ENCODE results near the gene ZNF529.
A peak's percentile ranks its signal among the peaks of the same experiment; 100 is the strongest.
"Not testable (repeated sequence)": the region's sequence is repeated elsewhere in the genome, so short reads cannot be mapped to it uniquely, and the experiment has no call there.

ZNF529 gene

GRCh38 chr19:36573020-36573894, at the start of gene ZNF529:
Gene ZNF529, minus strand, starts transcription at chr19:36573292. Its CDS starts 946 bp downstream, at chr19:36572346.
- DNase-seq (ENCODE audit: low read depth in 2 of 2): peak; percentile 38 to 50

GRCh38 chr19:36605877-36606478, 32.9 kb upstream of the ZNF529 start:
- no peak for DNase-seq (ENCODE audit: low read depth in 2 of 2)

GRCh38 chr19:36605101-36605876, 32.2 kb upstream of the ZNF529 start, which contains the start of gene ZNF382:
Gene ZNF382, plus strand, starts transcription at chr19:36605313. Its CDS starts 4,602 bp downstream, at chr19:36609915.
- peak; percentile 64 to 80 for DNase-seq (ENCODE audit: low read depth in 2 of 2)

GRCh38 chr19:36604656-36605100, 31.6 kb upstream of the ZNF529 start:
- peak; percentile 72 to 80 for DNase-seq (ENCODE audit: low read depth in 2 of 2)

- not testable (repeated sequence) for DNase-seq (ENCODE audit: low read depth in 2 of 2)
These were observed 29.6 kb upstream of the ZNF529 start for GRCh38 chr19:36602681-36603080.

- DNase-seq (ENCODE audit: low read depth in 2 of 2): no peak
These were observed 6.2 kb upstream of the ZNF529 start for GRCh38 chr19:36579255-36579654.

- no peak for DNase-seq (ENCODE audit: low read depth in 2 of 2)
These were observed 4.3 kb upstream of the ZNF529 start for GRCh38 chr19:36577271-36577996.

GRCh38 chr19:36574741-36575140, 1.6 kb upstream of the ZNF529 start:
- no peak for DNase-seq (ENCODE audit: low read depth in 2 of 2)

- no peak for DNase-seq (ENCODE audit: low read depth in 2 of 2)
These were observed 1.0 kb upstream of the ZNF529 start for GRCh38 chr19:36573895-36574720.

GRCh38 chr19:36572593-36573019, 486 bp downstream of the ZNF529 start:
- DNase-seq (ENCODE audit: low read depth in 2 of 2): no peak

- DNase-seq (ENCODE audit: low read depth in 2 of 2): no peak
These were observed 8.7 kb downstream of the ZNF529 start for GRCh38 chr19:36564391-36564790.

GRCh38 chr19:36547001-36547732, 25.9 kb downstream of the ZNF529 start:
- DNase-seq (ENCODE audit: low read depth in 2 of 2): no peak

- DNase-seq (ENCODE audit: low read depth in 2 of 2): no peak
These were observed 44.1 kb downstream of the ZNF529 start for GRCh38 chr19:36528921-36529518.

GRCh38 chr19:36528194-36528920, 44.7 kb downstream of the ZNF529 start, which contains the start of gene ZNF260:
Gene ZNF260, minus strand, starts transcription at chr19:36528271. Its CDS starts 13,033 bp downstream, at chr19:36515238.
- peak; percentile 75 to 83 for DNase-seq (ENCODE audit: low read depth in 2 of 2)

- DNase-seq (ENCODE audit: low read depth in 2 of 2): no peak
These were observed 45.3 kb downstream of the ZNF529 start for GRCh38 chr19:36527873-36528193.

- DNase-seq (ENCODE audit: low read depth in 2 of 2): no peak
These were observed 45.8 kb downstream of the ZNF529 start for GRCh38 chr19:36527341-36527740.

- no peak for DNase-seq (ENCODE audit: low read depth in 2 of 2)
These were observed 46.5 kb downstream of the ZNF529 start for GRCh38 chr19:36526581-36526980.

GRCh38 chr19:36524617-36525016, 48.5 kb downstream of the ZNF529 start:
- no peak for DNase-seq (ENCODE audit: low read depth in 2 of 2)

Data from stimulated activated CD4-positive, alpha-beta T cell treated with anti-CD3 and anti-CD28 coated beads, Interleukin-1b, Interleukin-23, amount 100 ng/mL, for 1 hour (primary cell).